ENCODE results near the gene ATP6V1B1. TPM values are rescaled to one million over a fixed set of nuclear protein-coding genes. Genes with fewer than 3 reads are reported as not detected.

Gene ATP6V1B1
- total RNA-seq, 4 donors from 2014 or later: 0.97 to 1.2 TPM; not detected in 2

DNA sequence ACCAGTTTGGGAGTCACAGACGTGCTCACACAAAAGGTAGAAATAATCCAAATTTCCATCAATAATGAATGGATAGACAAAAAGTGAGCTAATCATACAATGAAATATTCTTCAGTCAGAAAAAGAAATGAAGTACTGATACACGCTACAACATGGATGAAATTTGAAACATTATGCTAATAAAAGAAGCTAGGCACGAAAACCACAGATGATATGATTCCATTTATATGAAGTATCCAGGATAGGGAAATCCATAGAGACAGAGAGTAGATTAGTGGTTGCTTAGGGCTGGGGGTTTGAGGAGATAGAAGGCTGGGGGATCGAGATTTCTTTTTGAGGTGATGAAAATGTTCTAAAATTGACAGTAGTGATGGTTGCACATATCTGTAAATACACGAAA, 43.0 kb upstream of the ATP6V1B1 start:
- Histone ChIP-seq H3K9me3 (no peaks in the 10 kb centered on the region), H3K4me1 (peaks cover 12 to 25% (median 19%) of the 10 kb centered on the region in 3 donors), H3K27ac (no peak overlapping the region), H3K4me3 (no peak overlapping the region), H3K27me3 (peaks cover 10 to 100% (median 28%) of the 10 kb centered on the region in 4 donors), H3K36me3 (no peaks in the 10 kb centered on the region)
- no peak for DNase-seq
- TF ChIP-seq POLR2A (IDR thresholded peaks at IDR 0.05): no peak
- TF ChIP-seq, protein P1, sequence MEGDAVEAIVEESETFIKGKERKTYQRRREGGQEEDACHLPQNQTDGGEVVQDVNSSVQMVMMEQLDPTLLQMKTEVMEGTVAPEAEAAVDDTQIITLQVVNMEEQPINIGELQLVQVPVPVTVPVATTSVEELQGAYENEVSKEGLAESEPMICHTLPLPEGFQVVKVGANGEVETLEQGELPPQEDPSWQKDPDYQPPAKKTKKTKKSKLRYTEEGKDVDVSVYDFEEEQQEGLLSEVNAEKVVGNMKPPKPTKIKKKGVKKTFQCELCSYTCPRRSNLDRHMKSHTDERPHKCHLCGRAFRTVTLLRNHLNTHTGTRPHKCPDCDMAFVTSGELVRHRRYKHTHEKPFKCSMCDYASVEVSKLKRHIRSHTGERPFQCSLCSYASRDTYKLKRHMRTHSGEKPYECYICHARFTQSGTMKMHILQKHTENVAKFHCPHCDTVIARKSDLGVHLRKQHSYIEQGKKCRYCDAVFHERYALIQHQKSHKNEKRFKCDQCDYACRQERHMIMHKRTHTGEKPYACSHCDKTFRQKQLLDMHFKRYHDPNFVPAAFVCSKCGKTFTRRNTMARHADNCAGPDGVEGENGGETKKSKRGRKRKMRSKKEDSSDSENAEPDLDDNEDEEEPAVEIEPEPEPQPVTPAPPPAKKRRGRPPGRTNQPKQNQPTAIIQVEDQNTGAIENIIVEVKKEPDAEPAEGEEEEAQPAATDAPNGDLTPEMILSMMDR (IDR thresholded peaks at IDR 0.05): no peak
- WGBS, 2 donors: 58 to 60% methylated on average over 5 of the region's 5 CpGs
- intact Hi-C loops (cut with DNase I): no loop called here

DNA sequence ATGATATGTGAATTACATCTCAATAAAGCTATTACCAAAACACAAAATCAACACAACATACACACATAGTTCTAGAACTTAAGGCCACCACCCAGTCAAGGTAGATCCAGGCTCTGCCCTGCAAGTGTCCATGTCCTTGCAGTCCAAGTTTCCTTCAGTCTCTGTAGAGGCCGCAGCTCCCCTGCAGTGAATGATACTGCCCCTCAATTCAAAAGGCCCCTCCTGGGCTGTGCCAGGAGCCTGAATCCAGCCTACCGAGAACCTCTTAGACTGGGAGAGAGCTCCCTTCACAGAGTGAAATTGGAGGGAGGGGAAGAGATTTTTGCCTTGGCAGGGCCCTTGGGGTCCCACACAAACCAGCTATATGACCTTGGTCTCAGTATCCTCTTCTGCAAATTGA, 42.5 kb upstream of the ATP6V1B1 start:
- H3K36me3 ChIP-seq: no peaks in the 10 kb centered on the region
- peaks cover 10 to 100% (median 27%) of the 10 kb centered on the region in 4 donors for H3K27me3 ChIP-seq
- no peaks in the 10 kb centered on the region for H3K9me3 ChIP-seq
- TF ChIP-seq, protein P1 (IDR thresholded peaks at IDR 0.05): no peak
- TF ChIP-seq POLR2A (IDR thresholded peaks at IDR 0.05): no peak
- H3K4me1 ChIP-seq: peaks cover 9 to 25% (median 15%) of the 10 kb centered on the region in 3 donors
- no peak overlapping the region for H3K4me3 ChIP-seq
- no peak for DNase-seq
- H3K27ac ChIP-seq: no peak overlapping the region
- intact Hi-C loops (cut with DNase I): no loop called here
- WGBS, 2 donors: 39% methylated on average over 2 of the region's 2 CpGs; no CpG with 5 or more reads in 1 of the 2 donors

DNA sequence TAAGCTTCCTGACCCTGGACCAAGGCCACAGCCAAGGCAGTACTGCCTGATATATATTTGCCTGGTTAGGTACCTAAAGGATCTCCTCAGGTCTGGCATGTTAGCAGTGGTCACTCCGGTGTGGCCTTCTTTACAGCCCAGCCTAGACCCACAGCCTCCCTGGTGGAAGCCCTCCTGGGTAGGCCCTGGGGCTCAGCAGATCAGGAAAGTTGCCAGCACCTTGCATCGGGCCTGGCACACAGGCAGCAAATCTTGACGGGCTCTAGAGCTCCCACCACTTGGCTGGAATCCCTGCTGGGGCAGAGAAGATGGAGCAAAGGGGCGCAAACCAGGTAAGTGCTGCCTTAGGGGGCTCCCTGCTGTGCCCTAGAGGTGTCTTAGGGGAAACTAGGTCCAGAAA, 40.9 kb upstream of the ATP6V1B1 start:
- TF ChIP-seq POLR2A (IDR thresholded peaks at IDR 0.05): no peak
- TF ChIP-seq, protein P1 (IDR thresholded peaks at IDR 0.05): no peak
- H3K9me3 ChIP-seq: no peaks in the 10 kb centered on the region
- H3K27me3 ChIP-seq: peaks cover 0 to 100% (median 23%) of the 10 kb centered on the region in 4 donors
- H3K27ac ChIP-seq: no peak overlapping the region
- no peak for DNase-seq
- H3K4me1 ChIP-seq: peaks cover 5 to 20% (median 7%) of the 10 kb centered on the region in 3 donors
- no peaks in the 10 kb centered on the region for H3K36me3 ChIP-seq
- intact Hi-C loops (cut with DNase I): no loop called here
- 20 to 83% methylated on average over 1 of the region's 4 CpGs for WGBS, 2 donors
- H3K4me3 ChIP-seq: no peak overlapping the region

DNA sequence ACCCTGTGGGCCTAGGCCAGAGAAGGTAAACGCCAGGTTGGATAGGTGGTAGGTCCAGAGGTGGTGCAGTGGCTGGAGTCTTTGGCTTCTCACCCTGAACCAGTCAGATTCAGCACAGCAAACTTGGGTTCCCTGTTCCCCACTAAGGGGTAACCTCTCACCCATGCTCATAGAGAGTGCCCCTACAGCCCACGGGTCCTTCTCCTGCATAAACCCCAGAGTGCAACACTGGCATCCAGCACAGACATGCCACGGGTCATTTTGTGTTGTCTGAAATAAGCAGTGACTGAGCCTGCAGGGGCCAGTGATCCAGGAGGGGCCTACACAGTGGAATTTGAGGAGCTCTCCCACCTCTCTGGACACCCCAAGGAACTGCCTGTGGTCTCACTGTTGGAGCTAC, 40.5 kb upstream of the ATP6V1B1 start:
- DNase-seq: no peak
- Histone ChIP-seq H3K9me3 (no peaks in the 10 kb centered on the region), H3K27me3 (peaks cover 0 to 100% (median 23%) of the 10 kb centered on the region in 4 donors), H3K4me1 (peaks cover 7 to 25% (median 10%) of the 10 kb centered on the region in 3 donors), H3K27ac (no peak overlapping the region), H3K4me3 (no peak overlapping the region), H3K36me3 (no peaks in the 10 kb centered on the region)
- 69 to 80% methylated on average over 2 to 3 of the region's 3 CpGs for WGBS, 2 donors
- TF ChIP-seq POLR2A (IDR thresholded peaks at IDR 0.05): no peak
- TF ChIP-seq, protein P1 (IDR thresholded peaks at IDR 0.05): no peak
- intact Hi-C loops (cut with DNase I): no loop called here

DNA sequence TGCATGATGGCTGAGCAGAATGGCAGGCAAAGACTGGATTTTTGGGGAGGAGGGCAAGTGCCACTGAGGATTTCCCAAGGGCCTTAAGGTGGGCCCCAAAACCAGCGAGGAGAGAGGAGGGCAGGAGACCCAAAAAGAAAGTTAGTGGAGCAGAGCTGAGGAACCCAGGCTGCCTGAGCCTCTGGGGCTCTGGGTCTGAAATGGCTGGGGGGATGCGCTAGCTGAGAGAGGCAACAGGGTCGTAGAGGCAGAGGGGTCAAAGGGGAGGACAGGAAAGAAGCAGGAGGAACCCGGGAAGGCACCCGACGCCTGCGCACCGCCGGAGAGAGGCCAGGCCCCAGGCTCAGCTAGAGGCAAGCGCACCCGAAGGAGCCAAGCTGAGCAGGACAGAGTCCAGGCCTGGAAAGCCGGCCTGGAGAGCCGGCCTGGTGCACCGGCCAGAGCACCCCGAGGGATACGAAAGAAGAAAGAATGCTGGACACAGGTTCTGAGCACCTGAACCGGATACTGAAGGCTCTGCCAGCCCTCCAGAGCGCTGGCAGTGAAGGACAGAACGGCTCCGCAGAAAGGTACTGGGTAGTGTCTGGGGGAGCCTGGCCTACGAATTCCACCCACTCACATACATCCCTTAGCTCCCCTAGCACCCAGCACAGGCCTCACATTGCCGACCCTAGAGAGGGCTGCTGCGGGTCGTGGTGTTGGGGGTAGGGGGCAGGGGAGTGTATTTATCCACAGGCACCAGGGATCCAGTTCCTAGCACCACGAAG, 39.5 kb upstream of the ATP6V1B1 start:
- intact Hi-C loops (cut with DNase I): no loop called here
- WGBS, 2 donors: 54 to 56% methylated on average over 16 of the region's 25 CpGs
- peaks cover 0 to 100% (median 26%) of the 10 kb centered on the region in 4 donors for H3K27me3 ChIP-seq

More for the DNA sequence above, 39.5 kb upstream of the ATP6V1B1 start:
- TF ChIP-seq, protein P1 (IDR thresholded peaks at IDR 0.05): no peak
- no peak for TF ChIP-seq POLR2A (IDR thresholded peaks at IDR 0.05)
- peaks cover 14 to 34% (median 19%) of the 10 kb centered on the region in 3 donors for H3K4me1 ChIP-seq
- no peaks in the 10 kb centered on the region for H3K36me3 ChIP-seq
- no peak for DNase-seq
- H3K4me3 ChIP-seq: no peak overlapping the region
- no peak overlapping the region for H3K27ac ChIP-seq
- no peaks in the 10 kb centered on the region for H3K9me3 ChIP-seq

All from esophagus squamous epithelium (tissue), 5 donors.